IPS-20b (cell line): ENCODE data around the gene PARP8.

ENCODE experiments used
- H3K27ac ChIP-seq: one replicate; pipeline ENCODE4 v1.5.1; 2013; ENCODE audit warnings: low read length
- H3K27me3 ChIP-seq: 2 replicates; pipeline ENCODE4 v1.6.1; 2013; ENCODE audit warnings: mild to moderate bottlenecking, low read length, inconsistent platforms; ENCODE audit not compliant: insufficient read depth
- H3K36me3 ChIP-seq: 2 replicates; pipeline ENCODE4 v1.6.1; 2013; ENCODE audit warnings: low read depth, mild to moderate bottlenecking, inconsistent platforms, low read length, moderate library complexity; ENCODE audit not compliant: insufficient read depth
- H3K4me1 ChIP-seq: 2 replicates; pipeline ENCODE4 v1.6.1; 2013; ENCODE audit warnings: mild to moderate bottlenecking, control low read depth, inconsistent platforms, low read length, moderate library complexity; ENCODE audit not compliant: insufficient read depth
- H3K4me3 ChIP-seq: 2 replicates; pipeline ENCODE4 v1.5.1; 2013; ENCODE audit warnings: mild to moderate bottlenecking, low read length, inconsistent platforms
- H3K9ac ChIP-seq: 2 replicates; pipeline ENCODE4 v1.6.1; 2013; ENCODE audit warnings: low read depth, mild to moderate bottlenecking, inconsistent platforms, low read length, moderate library complexity
- H3K9me3 ChIP-seq: 2 replicates; pipeline ENCODE4 v1.6.1; 2013; ENCODE audit warnings: mild to moderate bottlenecking, low read depth, low read length, inconsistent platforms; ENCODE audit not compliant: insufficient read depth

PARP8 gene

DNA sequence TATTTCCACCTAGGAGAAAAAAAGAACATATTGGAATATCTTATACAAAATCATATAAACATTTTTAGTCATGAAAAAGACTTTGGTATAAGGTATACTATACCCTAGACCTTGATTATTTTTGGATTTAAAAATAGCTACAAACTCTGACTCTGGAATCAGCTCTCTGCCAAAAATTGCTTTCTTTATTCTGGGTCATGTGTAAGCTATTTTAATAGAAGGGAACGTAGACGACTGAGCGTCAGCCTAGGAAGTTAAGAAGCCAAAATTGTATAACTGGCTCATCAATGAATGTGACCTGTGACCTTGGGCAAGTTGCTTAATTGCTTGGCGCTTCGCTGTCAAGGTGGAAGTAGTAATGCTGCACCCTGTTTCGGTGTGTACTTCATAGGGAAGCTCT is 157.1 kb downstream of the PARP8 start:
- Histone ChIP-seq H3K4me1 (no peaks in the 10 kb centered on the region), H3K27me3 (no peaks in the 10 kb centered on the region), H3K27ac (no peak overlapping the region), H3K9ac (no peak overlapping the region), H3K4me3 (no peak overlapping the region), H3K9me3 (no peaks in the 10 kb centered on the region), H3K36me3 (peaks cover 42% of the 10 kb centered on the region; the same call in 1 of the 2 replicates)

DNA sequence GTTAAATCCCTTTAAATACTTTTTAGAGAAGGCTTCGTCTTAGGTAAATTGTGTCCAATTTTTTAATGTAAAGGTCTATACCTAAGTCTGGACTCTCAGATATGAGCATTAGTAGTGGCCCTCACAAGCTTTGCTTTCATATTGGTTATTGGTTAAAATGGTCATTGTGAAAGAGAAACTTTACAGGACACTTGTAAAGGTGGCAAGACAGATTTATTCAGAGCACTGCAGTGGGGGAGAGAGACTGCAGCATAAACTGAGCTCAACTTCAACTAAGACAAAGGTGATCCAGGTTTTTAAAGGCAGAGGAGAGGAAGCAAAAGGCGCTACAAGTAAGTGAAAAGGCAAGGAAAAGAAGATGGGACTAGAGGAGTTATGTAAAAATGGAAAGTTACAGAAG is 157.7 kb downstream of the PARP8 start:
- Histone ChIP-seq H3K9ac (no peak overlapping the region), H3K4me1 (no peaks in the 10 kb centered on the region), H3K36me3 (peaks cover 47% of the 10 kb centered on the region; the same call in 1 of the 2 replicates), H3K27ac (no peak overlapping the region), H3K9me3 (no peaks in the 10 kb centered on the region), H3K27me3 (no peaks in the 10 kb centered on the region), H3K4me3 (no peak overlapping the region)

DNA sequence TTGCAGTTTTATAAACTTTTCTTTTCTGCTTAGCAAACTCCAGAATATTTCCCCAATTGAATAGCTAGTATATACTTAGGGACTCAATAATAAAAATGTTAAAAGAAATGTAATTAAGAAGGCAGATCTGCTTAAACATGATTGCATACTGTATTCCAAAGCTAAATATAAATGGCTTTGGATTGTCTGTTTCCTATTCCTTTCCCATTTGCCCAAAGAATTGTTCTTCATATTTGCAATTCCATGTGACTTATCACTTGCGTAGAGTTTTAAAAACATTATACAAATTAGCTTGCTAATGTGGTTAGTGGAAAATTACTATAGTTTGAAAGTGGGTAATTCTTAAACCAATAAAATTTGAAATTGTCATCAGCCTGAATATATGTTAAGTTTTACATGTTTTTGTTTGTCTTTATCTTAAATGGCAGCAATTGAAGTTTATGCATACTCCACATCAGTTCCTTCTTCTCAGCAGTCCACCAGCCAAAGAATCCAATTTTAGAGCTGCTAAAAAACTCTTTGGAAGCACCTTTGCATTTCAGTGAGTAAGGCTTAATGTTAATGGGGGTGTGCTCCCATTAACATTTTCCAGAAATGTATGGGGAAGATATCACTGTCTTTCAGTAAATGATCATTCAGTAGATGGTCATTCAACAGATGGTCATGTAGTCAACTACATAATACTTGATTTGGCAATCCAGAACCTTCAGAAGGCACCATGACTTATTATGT is 161.2 kb downstream of the PARP8 start:
- Histone ChIP-seq H3K4me1 (no peaks in the 10 kb centered on the region), H3K36me3 (peaks cover 50% of the 10 kb centered on the region), H3K4me3 (no peak overlapping the region), H3K9ac (no peak overlapping the region), H3K9me3 (no peaks in the 10 kb centered on the region), H3K27ac (no peak overlapping the region), H3K27me3 (no peaks in the 10 kb centered on the region)

DNA sequence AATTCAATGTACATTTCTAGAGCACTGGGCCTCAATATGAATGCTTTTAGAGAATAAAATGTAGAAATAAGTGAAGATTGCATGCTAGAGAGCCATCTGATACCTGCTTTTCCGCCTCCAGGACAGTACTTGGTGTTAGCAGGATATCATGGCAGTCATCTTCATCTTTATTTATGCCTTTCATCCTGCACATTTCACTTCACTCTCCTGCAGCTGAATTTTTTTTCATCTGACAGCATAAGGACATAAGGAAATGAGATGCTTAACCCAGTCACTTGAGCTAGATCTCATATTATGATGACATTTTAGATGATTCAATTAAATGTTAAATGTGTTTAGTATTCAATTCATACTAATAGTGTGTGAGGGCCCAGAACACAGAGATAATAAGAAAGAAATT is 162.6 kb downstream of the PARP8 start:
- no peaks in the 10 kb centered on the region for H3K27me3 ChIP-seq
- H3K27ac ChIP-seq: no peak overlapping the region
- H3K4me1 ChIP-seq: no peaks in the 10 kb centered on the region
- H3K4me3 ChIP-seq: no peak overlapping the region
- no peaks in the 10 kb centered on the region for H3K9me3 ChIP-seq
- peaks cover 46% of the 10 kb centered on the region for H3K36me3 ChIP-seq
- H3K9ac ChIP-seq: no peak overlapping the region

DNA sequence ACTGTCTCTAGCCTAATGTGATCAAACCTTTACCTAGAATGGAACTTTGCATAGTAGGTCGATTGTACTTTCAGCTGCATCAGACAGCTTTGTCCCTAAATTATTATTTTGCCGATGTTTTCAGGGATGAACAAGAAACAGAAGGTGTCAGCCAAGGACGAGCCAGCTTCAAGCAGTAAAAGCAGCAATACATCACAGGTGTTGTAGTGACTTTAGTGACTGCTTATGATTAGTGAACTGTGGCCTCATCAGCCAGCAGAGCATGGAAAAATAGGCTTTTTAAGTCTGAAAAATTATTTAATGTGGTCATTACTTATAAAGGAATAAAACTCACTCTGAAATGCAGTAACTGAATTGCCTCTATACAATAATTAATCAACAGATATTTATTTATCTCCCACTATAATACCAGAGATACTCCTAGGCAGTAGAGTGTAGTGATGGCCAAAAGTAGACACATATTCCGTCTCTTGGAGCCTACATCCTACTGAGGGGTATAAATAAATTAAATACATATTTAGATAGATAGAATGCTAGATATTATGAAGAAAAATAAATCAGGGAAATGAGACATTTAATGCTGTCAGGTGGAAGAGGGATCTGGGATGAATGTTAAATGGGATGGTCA is 166.3 kb downstream of the PARP8 start:
- no peaks in the 10 kb centered on the region for H3K9me3 ChIP-seq
- H3K36me3 ChIP-seq: peaks cover 67% of the 10 kb centered on the region

DNA sequence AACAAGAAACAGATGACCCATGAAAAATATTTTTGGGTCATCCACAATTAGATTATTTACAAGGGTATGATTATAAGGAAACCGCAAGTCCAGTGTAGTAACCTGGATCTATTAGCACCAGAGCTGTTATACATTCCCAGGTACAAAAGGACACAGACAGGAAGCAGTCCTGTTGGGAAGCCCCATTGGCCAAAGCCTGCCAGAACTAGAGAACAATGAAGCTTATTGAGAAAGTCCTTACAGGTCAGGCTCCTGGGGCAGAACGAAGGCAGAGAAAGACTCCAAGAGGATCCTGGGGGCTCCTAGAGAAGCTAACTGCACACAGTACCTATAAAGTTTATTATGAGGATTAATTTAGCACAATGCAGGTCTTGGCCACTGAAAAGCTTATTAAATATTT is 169.9 kb downstream of the PARP8 start:
- H3K36me3 ChIP-seq: peaks cover 43% of the 10 kb centered on the region; the same call in 1 of the 2 replicates
- H3K27me3 ChIP-seq: no peaks in the 10 kb centered on the region
- H3K4me3 ChIP-seq: no peak overlapping the region
- H3K4me1 ChIP-seq: no peaks in the 10 kb centered on the region
- H3K9me3 ChIP-seq: no peaks in the 10 kb centered on the region
- no peak overlapping the region for H3K9ac ChIP-seq
- no peak overlapping the region for H3K27ac ChIP-seq

More for the DNA sequence above, 166.3 kb downstream of the PARP8 start:
- Histone ChIP-seq H3K4me3 (no peak overlapping the region), H3K27me3 (no peaks in the 10 kb centered on the region), H3K9ac (no peak overlapping the region), H3K27ac (no peak overlapping the region), H3K4me1 (no peaks in the 10 kb centered on the region)

DNA sequence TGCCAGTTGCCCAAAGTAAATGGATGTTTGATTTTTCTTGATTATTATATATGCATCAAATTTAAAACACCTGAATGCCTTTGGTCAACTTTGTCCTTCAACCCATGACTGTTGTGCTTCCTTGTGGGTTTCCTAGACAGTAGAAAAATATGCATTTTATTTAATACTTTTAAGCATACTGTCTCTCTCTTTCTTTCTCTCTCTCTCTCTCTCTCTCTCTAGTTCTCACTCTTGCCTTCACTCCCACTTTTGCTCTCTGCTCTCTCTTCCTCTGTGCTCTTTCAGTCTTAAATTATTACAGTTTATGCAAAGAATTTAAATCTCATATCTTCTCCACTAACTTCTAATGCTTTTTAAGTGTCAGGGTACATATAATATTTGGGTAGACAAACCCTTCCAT is 173.0 kb downstream of the PARP8 start:
- peaks cover 42% of the 10 kb centered on the region; the same call in 1 of the 2 replicates for H3K36me3 ChIP-seq
- no peak overlapping the region for H3K9ac ChIP-seq
- no peak overlapping the region for H3K4me3 ChIP-seq
- no peaks in the 10 kb centered on the region for H3K27me3 ChIP-seq
- no peaks in the 10 kb centered on the region for H3K9me3 ChIP-seq
- no peaks in the 10 kb centered on the region for H3K4me1 ChIP-seq
- H3K27ac ChIP-seq: no peak overlapping the region

DNA sequence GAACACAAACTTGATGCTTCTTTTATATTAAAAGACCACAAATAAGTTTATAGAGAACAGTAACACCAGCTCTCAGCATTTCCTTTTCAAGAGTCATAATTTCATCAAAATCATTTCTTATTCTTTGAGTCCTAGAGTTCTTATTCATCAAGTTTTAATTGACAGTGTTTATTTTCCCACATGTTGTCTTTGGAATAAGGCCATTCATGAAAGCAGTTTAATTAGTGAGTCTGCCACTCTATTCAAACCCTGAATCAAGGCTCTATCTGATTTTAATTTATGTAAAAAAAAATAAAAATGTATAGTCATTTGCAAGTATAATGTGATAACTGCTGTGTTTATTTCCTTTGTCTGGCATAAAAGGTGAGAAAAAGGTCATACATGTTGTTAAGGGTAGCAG is 176.7 kb downstream of the PARP8 start:
- no peaks in the 10 kb centered on the region for H3K4me1 ChIP-seq
- H3K9me3 ChIP-seq: no peaks in the 10 kb centered on the region
- H3K9ac ChIP-seq: no peak overlapping the region
- H3K36me3 ChIP-seq: peaks cover 14% of the 10 kb centered on the region; the same call in 1 of the 2 replicates
- H3K4me3 ChIP-seq: no peak overlapping the region
- no peaks in the 10 kb centered on the region for H3K27me3 ChIP-seq
- no peak overlapping the region for H3K27ac ChIP-seq

DNA sequence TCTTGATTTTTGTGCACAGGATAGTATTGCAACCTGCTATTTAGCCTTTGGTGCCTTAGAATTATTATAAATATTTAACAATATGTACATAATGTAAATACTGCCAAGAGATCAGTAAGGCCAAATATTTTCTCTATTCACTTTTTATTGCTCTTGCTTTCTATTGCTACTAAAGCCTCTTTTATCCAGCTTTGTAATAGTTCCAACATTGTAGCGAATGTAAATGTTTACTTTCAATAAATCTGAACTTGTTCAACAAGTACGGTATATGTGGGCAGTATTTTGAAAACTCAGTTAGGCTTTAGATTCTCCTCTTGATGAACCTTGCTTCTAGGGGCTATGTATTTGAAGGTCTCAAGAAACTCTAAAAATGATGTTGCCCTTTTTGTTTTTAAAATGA is 179.8 kb downstream of the PARP8 start:
- Histone ChIP-seq H3K9ac (no peak overlapping the region), H3K27me3 (no peaks in the 10 kb centered on the region), H3K4me1 (no peaks in the 10 kb centered on the region), H3K9me3 (no peaks in the 10 kb centered on the region), H3K27ac (no peak overlapping the region), H3K36me3 (peaks cover 14% of the 10 kb centered on the region; the same call in 1 of the 2 replicates), H3K4me3 (no peak overlapping the region)

DNA sequence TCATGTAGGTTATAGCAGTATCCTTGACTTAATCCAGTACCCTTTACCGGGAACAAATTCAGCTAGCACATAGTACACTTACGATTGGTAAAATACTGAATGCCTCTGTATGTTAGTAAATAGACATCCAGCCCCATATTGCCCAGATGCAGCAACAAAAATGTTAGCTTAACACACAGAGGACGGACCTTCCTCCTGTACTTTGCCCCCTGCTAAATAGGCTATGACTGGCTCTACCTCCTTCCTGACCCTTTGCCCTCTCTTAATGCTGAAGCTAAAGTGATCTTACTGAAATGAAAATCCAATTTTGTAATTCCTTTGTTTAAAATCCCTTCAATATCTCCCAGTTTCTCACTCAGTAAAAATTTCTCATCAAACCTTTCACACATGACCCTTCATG is 183.1 kb downstream of the PARP8 start:
- Histone ChIP-seq H3K27me3 (no peaks in the 10 kb centered on the region), H3K27ac (no peak overlapping the region), H3K9ac (no peak overlapping the region), H3K4me3 (no peak overlapping the region), H3K36me3 (no peaks in the 10 kb centered on the region), H3K4me1 (no peaks in the 10 kb centered on the region), H3K9me3 (no peaks in the 10 kb centered on the region)

DNA sequence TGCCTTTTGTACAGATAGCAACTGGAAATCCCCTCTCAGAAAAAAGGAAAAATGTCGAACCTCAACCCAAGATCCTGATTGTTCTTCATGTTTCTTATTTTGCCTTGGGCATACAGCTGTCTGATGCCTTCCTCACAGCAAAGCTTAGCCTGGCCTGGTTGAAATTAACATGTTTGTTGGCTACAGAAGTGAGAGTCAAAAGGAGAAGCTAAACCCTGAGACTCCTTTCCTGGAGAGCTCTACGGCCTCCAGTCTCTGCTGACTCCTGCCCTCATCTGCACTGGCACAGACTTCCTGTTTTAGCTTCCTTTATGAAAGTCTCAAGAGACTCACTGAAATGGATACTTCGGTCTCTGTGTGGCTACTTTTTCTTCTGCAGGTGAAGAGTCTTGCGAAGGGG is 186.7 kb downstream of the PARP8 start:
- no peak overlapping the region for H3K9ac ChIP-seq
- H3K27ac ChIP-seq: no peak overlapping the region
- H3K4me3 ChIP-seq: no peak overlapping the region
- H3K4me1 ChIP-seq: no peaks in the 10 kb centered on the region
- no peaks in the 10 kb centered on the region for H3K27me3 ChIP-seq
- H3K9me3 ChIP-seq: no peaks in the 10 kb centered on the region
- H3K36me3 ChIP-seq: no peaks in the 10 kb centered on the region

DNA sequence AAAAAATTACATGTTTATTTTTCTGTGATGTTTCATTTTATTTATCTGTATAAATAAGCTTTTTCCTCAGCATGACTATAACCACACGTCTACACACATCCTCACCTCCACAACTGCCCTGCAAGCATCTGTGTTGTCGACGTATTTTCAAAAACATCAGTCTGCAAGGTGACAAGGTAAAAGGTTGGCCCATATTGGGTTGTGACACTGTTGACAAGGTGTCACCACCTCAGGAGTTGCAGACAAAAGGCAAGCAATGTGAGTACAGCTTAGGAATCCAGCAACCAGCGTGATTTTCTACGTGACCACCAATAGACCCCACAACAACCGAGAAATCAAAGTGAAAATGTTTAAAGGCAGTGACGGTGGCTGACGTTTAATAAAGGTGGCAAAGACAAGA is 187.6 kb downstream of the PARP8 start:
- H3K27ac ChIP-seq: no peak overlapping the region
- no peaks in the 10 kb centered on the region for H3K9me3 ChIP-seq
- H3K27me3 ChIP-seq: no peaks in the 10 kb centered on the region
- H3K4me3 ChIP-seq: no peak overlapping the region
- H3K4me1 ChIP-seq: no peaks in the 10 kb centered on the region
- H3K9ac ChIP-seq: no peak overlapping the region
- H3K36me3 ChIP-seq: no peaks in the 10 kb centered on the region
